ENCODE measurements around the gene CD300LB. TPM values are rescaled to one million over a fixed set of nuclear protein-coding genes. Genes with fewer than 3 reads are reported as not detected.
"Not testable (repeated sequence)": the region's sequence is repeated elsewhere in the genome, so short reads cannot be mapped to it uniquely, and the experiment has no call there.

CD300LB gene
- total and polyA plus RNA-seq, 8 donors, result 0.25 TPM; not detected in 7

DNA sequence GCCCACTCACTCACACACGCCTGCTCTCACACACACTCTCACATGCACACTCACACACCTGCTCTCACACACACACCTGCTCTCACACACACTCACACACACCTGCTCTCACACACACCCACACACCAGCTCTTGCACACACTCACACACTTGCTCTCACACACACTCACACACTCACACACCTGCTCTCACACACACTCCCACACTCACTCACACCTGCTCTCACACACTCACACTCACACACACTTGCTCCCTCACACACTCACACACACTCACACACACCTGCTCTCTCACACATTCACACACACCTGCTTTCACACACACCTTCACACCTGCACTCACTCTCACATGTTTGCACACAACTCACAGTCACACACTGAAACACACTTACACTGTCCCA lies 32.1 kb upstream of the CD300LB start:
- no peaks in the 10 kb centered on the region for H3K4me1 ChIP-seq
- no peaks in the 10 kb centered on the region for H3K36me3 ChIP-seq
- no peaks in the 10 kb centered on the region for H3K9me3 ChIP-seq
- no peak for DNase-seq
- H3K4me3 ChIP-seq, result no peak overlapping the region
- peaks cover 0 to 31% (median 0%) of the 10 kb centered on the region in 3 donors for H3K27me3 ChIP-seq
- no peak overlapping the region for H3K27ac ChIP-seq
- intact Hi-C loops (cut with DNase I; ENCODE audit: low total_unique reads), result no loop called here
- no peak for TF ChIP-seq EP300 (IDR thresholded peaks at IDR 0.05)
- TF ChIP-seq CTCF (IDR thresholded peaks at IDR 0.05), result no peak
- TF ChIP-seq POLR2A (IDR thresholded peaks at IDR 0.05), result no peak
- no peak for TF ChIP-seq POLR2AphosphoS5 (IDR thresholded peaks at IDR 0.05)
- WGBS, 5 donors, result 91 to 100% (median 93%) methylated on average over 1 of the region's 1 CpG

DNA sequence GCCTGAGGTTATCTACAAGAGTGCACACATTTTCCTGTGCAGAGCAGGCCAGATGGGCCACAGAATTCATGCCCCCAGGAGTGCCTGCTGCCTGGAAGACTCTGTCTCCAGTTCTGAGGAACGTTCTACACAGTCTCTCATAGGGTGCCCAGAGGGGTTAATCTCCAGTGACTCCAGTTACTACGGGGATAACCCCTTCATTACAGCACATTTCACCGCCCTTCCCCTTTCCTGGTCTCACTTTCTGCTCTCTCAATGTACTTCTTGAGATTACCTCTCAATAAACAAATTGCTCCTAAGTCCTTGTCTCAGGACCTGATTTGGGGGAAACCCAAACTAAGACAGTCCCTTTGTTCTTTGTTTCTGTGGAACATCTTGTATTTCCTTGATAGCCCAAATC lies 30.3 kb upstream of the CD300LB start:
- TF ChIP-seq POLR2A (IDR thresholded peaks at IDR 0.05) (no peak), CTCF (IDR thresholded peaks at IDR 0.05) (no peak), POLR2AphosphoS5 (IDR thresholded peaks at IDR 0.05) (no peak), EP300 (IDR thresholded peaks at IDR 0.05) (no peak)
- no peak for DNase-seq
- Histone ChIP-seq H3K27me3 (peaks cover 0 to 31% (median 0%) of the 10 kb centered on the region in 3 donors), H3K36me3 (no peaks in the 10 kb centered on the region), H3K4me3 (no peak overlapping the region), H3K27ac (no peak overlapping the region), H3K4me1 (no peaks in the 10 kb centered on the region), H3K9me3 (no peaks in the 10 kb centered on the region)
- intact Hi-C loops (cut with DNase I; ENCODE audit: low total_unique reads), result no loop called here
- 53 to 75% (median 62%) methylated on average over 3 of the region's 3 CpGs for WGBS, 5 donors

GRCh38 chr17:74558882-74559519 lies 27.7 kb upstream of the CD300LB start:
- Histone ChIP-seq H3K36me3 (no peaks in the 10 kb centered on the region), H3K27me3 (peaks cover 0 to 13% (median 0%) of the 10 kb centered on the region in 3 donors), H3K9me3 (no peaks in the 10 kb centered on the region), H3K4me1 (no peaks in the 10 kb centered on the region), H3K4me3 (no peak overlapping the region), H3K27ac (no peak overlapping the region)
- no peak for TF ChIP-seq EP300 (IDR thresholded peaks at IDR 0.05)
- no peak for TF ChIP-seq CTCF (IDR thresholded peaks at IDR 0.05)
- TF ChIP-seq POLR2AphosphoS5 (IDR thresholded peaks at IDR 0.05), result no peak
- no peak for TF ChIP-seq POLR2A (IDR thresholded peaks at IDR 0.05)
- no peak for DNase-seq
- intact Hi-C loops (cut with DNase I; ENCODE audit: low total_unique reads), result no loop called here
- WGBS, 5 donors, result 30 to 52% (median 48%) methylated on average over 6 of the region's 6 CpGs

- 59 to 81% (median 78%) methylated on average over 4 of the region's 4 CpGs for whole genome bisulfite sequencing, 5 donors
- H3K27ac ChIP-seq; H3K36me3 ChIP-seq; intact Hi-C loops (cut with DNase I; ENCODE audit: low total_unique reads); H3K27me3 ChIP-seq; DNase-seq; H3K9me3 ChIP-seq; H3K4me1 ChIP-seq; H3K4me3 ChIP-seq: not testable (repeated sequence)
Observed at GRCh38 chr17:74558402-74558801, 27.1 kb upstream of the CD300LB start.

- no peaks in the 10 kb centered on the region for H3K4me1 ChIP-seq
- intact Hi-C loops (cut with DNase I; ENCODE audit: low total_unique reads), result no loop called here
- H3K4me3 ChIP-seq, result no peak overlapping the region
- WGBS, 5 donors, result 64 to 78% (median 73%) methylated on average over 7 of the region's 7 CpGs
- H3K9me3 ChIP-seq, result no peaks in the 10 kb centered on the region
- peaks cover 0 to 16% (median 0%) of the 10 kb centered on the region in 3 donors for H3K27me3 ChIP-seq
- no peak overlapping the region for H3K27ac ChIP-seq
- H3K36me3 ChIP-seq, result no peaks in the 10 kb centered on the region
- DNase-seq, result no peak
- TF ChIP-seq CTCF (IDR thresholded peaks at IDR 0.05) (no peak), POLR2AphosphoS5 (IDR thresholded peaks at IDR 0.05) (no peak), POLR2A (IDR thresholded peaks at IDR 0.05) (no peak), EP300 (IDR thresholded peaks at IDR 0.05) (no peak)
Observed at GRCh38 chr17:74555427-74555940, 24.2 kb upstream of the CD300LB start.

Data from stomach (tissue), 9 donors.